IPS DF 4.7 (cell line): ENCODE results near the gene NDUFV2.
"Not testable (repeated sequence)": the region's sequence is repeated elsewhere in the genome, so short reads cannot be mapped to it uniquely, and the experiment has no call there.

Experiments used
- DNase-seq: peaks from one replicate; pipeline ENCODE4 v3.0.0-alpha.2; 2013; ENCODE audit warnings: low spot score; ENCODE audit errors: extremely low read depth

Gene NDUFV2

GRCh38 chr18:9090578-9090977 is 11.9 kb upstream of the NDUFV2 start:
- no peak for DNase-seq

GRCh38 chr18:9091066-9091476 is 11.4 kb upstream of the NDUFV2 start:
- no peak for DNase-seq

- DNase-seq: no peak
Measured at GRCh38 chr18:9092665-9093064, 9.8 kb upstream of the NDUFV2 start.

- not testable (repeated sequence) for DNase-seq
Measured at GRCh38 chr18:9093109-9093508, 9.4 kb upstream of the NDUFV2 start.

GRCh38 chr18:9094307-9095226 is 7.9 kb upstream of the NDUFV2 start:
- DNase-seq: no peak

- DNase-seq: no peak
Measured at GRCh38 chr18:9095297-9096006, 7.0 kb upstream of the NDUFV2 start.

- DNase-seq: no peak
Measured at GRCh38 chr18:9096007-9096371, 6.5 kb upstream of the NDUFV2 start.

DNA sequence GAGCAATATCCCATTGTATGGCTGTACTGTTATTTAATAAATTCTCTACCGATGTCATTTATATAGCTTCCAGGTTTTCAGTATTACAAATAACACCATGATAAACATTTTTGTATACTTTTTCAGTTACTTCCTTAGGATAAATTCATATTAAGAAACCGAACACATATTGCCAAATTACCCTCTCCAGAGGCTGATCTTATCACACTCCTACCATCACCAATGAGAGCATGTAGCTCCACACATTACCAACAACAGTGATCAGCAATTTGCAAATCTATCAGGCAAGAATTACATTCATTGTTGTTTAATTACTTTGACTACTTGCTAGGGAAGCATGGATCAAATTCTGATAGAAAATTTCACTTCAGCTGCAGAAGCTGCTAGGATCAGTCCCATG is 5.8 kb upstream of the NDUFV2 start:
- DNase-seq: no peak

DNA sequence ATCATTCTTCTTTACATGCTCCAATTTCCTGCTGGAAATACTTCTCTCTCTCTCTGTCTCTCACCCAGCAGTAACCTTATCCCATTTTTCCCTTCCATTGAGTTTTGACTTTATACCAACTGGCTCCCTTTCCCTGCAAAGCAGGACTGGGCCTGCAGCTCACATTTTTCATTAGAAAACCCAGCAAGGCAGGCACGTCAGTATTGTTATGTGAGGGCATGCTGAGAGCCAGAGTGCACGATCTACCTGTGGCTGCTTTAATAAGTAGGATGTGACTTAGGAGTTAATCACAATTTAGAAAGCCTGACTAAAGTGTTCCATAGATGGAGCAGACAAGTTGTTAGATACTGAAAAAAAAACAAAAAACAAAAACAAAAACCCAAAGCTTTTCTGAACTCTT is 5.2 kb upstream of the NDUFV2 start:
- DNase-seq: no peak

DNA sequence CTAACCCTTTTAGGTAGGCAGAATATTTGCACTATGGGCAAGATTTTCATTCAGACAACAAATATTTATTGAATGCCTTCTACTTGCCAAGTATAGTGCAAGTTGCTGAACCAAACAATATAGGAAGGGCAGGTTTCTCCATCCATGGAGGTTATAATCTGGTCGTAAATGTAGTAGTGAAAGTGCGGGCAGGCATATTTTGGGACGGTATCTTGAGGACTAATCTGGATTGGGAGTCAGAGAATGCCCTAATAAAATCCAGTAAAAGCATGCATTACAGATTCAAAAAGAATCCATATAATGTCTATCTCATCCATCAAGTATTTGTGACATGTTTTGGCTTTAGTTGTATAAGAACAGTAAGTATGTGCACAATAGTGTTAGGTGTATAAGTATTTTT is 1.7 kb upstream of the NDUFV2 start:
- DNase-seq: no peak

- no peak for DNase-seq
Measured at GRCh38 chr18:9101730-9102507, 580 bp upstream of the NDUFV2 start.

GRCh38 chr18:9103376-9103873 is 926 bp downstream of the NDUFV2 start:
- no peak for DNase-seq

DNA sequence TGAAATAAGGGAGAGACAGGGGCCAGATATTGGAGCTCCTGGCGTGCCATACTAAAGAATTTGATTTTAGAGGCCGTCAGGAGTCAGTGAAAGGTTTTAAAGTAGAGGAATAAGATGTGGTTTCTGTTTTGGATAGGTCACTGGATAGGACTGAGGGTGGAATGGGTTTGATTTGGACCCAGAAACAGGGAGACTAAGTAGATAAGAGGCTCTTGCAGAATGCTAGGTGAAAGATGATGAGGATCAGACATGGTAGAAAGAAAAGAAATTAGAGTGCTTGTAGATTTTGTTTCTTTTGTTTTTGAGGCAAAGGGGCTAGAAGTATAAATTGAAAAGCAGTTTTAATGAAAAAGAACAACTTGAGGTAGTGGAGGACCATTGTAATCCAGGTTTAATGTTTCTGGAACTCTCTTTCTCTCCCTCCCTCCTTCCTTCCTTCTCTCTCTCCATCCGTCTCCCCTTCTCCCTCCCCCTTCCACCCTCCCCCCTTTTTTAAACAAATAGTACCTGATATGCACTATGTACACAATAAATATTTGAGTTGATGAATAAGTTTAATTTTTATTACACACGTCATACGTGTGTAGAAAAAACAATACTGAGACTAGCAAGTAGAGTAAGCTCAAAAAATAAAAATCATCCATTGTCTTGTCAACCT is 1.9 kb downstream of the NDUFV2 start:
- no peak for DNase-seq

DNA sequence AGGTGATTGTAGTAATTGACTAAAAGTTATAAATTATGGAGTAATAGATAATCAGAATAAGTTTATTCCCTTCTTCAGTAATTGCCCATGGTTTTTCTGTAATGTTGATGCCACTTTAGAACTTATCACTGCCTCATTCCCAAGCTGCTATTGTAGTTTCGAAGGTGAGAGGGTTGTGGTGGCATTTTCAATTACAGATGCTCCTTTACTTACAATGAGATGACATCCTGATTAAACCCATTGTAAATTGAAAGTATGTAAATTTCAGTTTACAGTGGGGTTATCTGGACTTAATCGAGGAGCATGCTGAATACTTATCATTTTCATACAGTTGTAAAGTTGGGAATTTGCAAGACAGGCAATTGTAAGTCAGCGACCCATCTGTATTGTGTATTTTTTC is 2.9 kb downstream of the NDUFV2 start:
- DNase-seq: no peak

GRCh38 chr18:9106094-9106493 is 3.6 kb downstream of the NDUFV2 start:
- no peak for DNase-seq

GRCh38 chr18:9106800-9107584 is 4.5 kb downstream of the NDUFV2 start:
- DNase-seq: no peak

- DNase-seq: no peak
Measured at GRCh38 chr18:9108911-9109310, 6.4 kb downstream of the NDUFV2 start.

DNA sequence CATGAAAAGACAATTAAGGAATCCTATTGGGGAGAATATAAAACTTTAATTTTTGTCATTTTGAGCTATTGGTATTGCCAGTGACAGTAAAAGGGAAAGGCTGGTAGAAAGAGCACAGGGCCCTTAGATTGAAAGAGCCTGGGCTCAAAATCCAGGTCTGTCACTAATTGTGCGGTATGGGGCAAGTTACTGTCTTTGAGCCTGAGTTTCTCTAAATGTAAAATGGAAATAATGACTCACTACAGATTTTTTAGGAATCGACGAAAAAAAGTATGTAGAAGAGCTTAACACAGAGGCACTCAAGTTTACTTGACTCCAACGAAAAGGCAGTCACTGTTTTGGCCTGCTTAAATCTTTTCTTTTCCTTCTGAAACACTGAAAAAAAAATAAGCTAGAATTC is 7.0 kb downstream of the NDUFV2 start:
- DNase-seq: no peak

DNA sequence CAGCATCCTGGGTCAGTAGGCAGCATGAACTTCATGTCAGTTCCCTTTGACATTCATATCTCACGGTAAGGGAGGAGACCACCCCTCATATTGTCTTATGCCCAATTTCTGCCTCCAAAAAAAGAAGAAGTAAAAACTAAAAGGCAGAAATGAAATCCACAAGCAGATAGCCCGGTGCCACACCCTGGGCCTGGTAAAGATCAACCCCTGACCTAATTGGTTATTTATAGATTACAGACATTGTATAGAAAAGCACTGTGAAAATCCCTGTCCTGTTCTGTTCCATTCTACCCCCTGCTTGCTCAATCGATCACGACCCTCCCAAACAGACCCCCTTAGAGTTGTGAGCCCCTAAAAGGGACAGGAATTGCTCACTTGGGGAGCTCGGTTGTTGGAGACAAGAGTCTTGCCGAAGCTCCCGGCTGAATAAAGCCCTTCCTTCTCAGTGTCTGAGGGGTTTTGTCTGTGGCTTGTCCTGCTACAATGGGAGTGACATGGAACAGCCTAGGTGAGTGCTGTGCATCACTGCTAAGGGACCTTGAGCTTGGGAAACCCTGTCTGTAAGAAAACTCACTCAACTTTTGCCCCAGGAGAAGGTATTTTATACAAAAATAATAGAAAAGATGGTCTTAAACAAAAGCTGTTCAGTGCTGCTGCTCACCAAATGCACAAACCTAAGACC is 11.1 kb downstream of the NDUFV2 start:
- DNase-seq: no peak

DNA sequence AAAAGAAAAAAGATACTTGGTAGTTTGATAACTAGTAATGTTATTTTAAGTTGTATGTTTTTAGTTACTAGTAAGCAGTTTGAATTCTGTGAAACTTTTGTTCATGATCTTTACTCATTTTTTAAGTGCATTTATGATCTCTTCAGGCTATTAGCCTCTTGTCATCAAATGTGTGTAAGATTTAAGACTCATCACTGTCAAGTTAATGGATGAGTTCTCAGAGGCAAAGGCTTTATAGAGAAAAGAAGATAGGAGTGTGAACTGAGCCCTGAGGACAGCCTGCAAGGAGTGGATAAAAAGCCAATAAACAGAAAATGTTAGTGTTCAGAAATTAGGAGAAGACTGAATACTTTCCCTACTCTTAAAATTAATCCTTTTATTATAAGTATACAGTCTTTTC is 13.5 kb downstream of the NDUFV2 start:
- DNase-seq: no peak
